DND-41 (cell line): Measurements from ENCODE around the gene TMEM125.

Experiments
- EZH2 ChIP-seq: IDR thresholded peaks from 3 replicates; pipeline ENCODE4 v1.6.1; 2012; ENCODE audit warnings: borderline replicate concordance, low read depth, mild to moderate bottlenecking, moderate library complexity, low read length, inconsistent platforms; ENCODE audit not compliant: severe bottlenecking
- TF ChIP-seq, protein P1 (sequence below): IDR thresholded peaks from 2 replicates; pipeline ENCODE4 v1.5.1; 2012; ENCODE audit warnings: borderline replicate concordance, low read length, moderate library complexity, mild to moderate bottlenecking; ENCODE audit not compliant: poor library complexity, severe bottlenecking; ENCODE audit errors: extremely low read depth

DNA sequence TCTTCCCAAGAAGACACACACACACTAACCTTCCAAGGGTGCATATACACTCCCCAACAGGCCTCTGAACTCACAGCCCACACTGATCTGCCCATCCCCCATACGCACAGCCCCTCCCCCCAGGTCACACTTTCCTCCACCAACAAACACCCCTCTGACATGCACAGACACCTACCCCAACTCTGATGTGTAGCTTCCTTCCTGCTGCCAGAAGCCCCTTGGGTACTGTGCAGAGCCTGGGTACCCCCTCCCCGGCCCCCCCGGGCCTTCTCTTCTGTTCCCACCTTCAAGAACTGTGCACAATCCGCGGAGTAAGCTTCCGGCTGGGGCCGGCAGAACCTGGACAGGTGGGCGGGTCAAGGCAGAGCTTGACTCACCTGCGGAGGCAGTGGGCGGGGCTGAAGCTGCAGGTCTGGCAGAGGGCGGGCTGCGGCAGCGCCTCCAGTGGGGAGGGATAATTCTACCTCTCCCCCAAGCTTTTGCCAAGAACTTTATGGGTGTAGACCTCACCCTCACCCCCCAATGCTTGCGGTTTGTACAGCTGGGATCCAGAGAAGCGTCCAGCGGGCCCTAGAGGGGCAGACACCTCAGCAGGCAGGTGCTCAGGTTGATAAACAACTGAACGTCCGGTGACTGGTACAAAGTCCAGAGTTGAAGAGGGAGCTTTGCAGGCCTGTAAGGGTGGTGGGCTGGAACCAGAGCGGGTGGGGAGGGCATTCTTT is 15.6 kb downstream of the TMEM125 start, which contains the start of gene C1orf210:
- TF ChIP-seq, protein P1, sequence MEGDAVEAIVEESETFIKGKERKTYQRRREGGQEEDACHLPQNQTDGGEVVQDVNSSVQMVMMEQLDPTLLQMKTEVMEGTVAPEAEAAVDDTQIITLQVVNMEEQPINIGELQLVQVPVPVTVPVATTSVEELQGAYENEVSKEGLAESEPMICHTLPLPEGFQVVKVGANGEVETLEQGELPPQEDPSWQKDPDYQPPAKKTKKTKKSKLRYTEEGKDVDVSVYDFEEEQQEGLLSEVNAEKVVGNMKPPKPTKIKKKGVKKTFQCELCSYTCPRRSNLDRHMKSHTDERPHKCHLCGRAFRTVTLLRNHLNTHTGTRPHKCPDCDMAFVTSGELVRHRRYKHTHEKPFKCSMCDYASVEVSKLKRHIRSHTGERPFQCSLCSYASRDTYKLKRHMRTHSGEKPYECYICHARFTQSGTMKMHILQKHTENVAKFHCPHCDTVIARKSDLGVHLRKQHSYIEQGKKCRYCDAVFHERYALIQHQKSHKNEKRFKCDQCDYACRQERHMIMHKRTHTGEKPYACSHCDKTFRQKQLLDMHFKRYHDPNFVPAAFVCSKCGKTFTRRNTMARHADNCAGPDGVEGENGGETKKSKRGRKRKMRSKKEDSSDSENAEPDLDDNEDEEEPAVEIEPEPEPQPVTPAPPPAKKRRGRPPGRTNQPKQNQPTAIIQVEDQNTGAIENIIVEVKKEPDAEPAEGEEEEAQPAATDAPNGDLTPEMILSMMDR = no peak
- no peak for TF ChIP-seq EZH2
